DOHH2 (cell line): ENCODE data around the gene NUDT12.

ENCODE experiments used
- CTCF ChIP-seq: fragments of 200-600 bp; sonication (generic); IDR thresholded peaks from one replicate; pipeline ENCODE4 v1.5.1; 2014; ENCODE audit warnings: antibody characterized with exemption, mild to moderate bottlenecking, low read depth, low read length; ENCODE audit not compliant: poor library complexity, severe bottlenecking
- EZH2phosphoT487 ChIP-seq: fragments of 200-600 bp; sonication (generic); IDR thresholded peaks from 2 replicates; pipeline ENCODE4 v1.6.1; 2017; ENCODE audit warnings: borderline replicate concordance, mild to moderate bottlenecking, antibody characterized with exemption, low read length, moderate library complexity, mixed read lengths

GRCh38 chr5:103560826-103561225 is 1.8 kb downstream of the NUDT12 start:
- TF ChIP-seq CTCF, result no peak
- no peak for TF ChIP-seq EZH2phosphoT487
